ENCODE measurements around the gene CAST.

- TF ChIP-seq CTCF (IDR thresholded peaks at IDR 0.05; ENCODE audit: insufficient read depth, low read length, poor library complexity, severe bottlenecking) (no peak), EZH2phosphoT487 (conservative IDR thresholded peaks at IDR 0.05; ENCODE audit: low read length) (no peak)
Measured at GRCh38 chr5:96725257-96725656, 63.1 kb downstream of the CAST start.

Data from SU-DHL-6 (cell line).